Measurements from ENCODE around the gene FAM81A.

DNA sequence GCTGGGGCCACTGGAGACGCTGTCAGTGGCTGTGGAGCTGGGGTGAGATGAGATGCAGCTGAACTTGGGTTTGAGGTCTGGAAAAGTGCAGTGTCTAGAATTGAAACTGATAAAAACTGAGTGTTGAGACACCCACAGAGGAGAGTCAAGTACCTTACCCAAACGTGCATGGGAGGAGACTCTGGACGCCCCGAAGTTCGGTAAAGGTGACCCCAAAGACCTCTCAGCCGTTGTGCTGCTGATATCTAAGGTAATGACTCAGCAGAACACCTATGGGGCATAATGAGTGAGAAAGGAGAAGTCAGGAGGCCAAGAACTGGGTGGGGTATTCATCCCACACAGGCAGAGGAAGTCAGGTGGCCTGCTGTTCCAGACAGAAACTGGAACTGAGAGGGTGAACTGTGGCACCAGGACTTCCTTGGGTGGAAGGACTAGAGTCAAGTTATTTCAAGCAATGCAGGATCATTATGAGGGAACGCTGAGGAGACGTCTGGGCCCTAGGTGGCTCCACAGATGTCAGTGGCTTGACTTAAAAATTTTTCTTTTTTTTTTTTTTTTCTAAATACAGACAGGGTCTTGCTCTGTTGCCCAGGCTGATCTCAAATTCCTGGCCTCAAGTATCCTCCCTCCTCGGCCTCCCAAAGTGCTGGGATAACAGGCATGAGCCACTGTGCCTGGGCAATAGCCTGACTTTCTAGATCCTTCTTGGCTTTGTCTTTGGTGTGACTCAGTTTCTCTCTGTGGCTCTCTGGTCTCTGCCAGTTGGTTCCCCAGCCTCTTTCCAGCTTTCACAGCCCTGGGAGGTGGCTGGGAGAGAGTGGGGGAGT lies 105.9 kb downstream of the FAM81A start:
- TF ChIP-seq, protein P1, sequence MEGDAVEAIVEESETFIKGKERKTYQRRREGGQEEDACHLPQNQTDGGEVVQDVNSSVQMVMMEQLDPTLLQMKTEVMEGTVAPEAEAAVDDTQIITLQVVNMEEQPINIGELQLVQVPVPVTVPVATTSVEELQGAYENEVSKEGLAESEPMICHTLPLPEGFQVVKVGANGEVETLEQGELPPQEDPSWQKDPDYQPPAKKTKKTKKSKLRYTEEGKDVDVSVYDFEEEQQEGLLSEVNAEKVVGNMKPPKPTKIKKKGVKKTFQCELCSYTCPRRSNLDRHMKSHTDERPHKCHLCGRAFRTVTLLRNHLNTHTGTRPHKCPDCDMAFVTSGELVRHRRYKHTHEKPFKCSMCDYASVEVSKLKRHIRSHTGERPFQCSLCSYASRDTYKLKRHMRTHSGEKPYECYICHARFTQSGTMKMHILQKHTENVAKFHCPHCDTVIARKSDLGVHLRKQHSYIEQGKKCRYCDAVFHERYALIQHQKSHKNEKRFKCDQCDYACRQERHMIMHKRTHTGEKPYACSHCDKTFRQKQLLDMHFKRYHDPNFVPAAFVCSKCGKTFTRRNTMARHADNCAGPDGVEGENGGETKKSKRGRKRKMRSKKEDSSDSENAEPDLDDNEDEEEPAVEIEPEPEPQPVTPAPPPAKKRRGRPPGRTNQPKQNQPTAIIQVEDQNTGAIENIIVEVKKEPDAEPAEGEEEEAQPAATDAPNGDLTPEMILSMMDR (IDR thresholded peaks at IDR 0.05) = no peak
- no peak for TF ChIP-seq POLR2AphosphoS5 (IDR thresholded peaks at IDR 0.05)
- no peak for TF ChIP-seq POLR2A (IDR thresholded peaks at IDR 0.05)

All from gastroesophageal sphincter (tissue), 3 donors.